WI38 (cell line): Measurements from ENCODE around the gene APBB1IP.

ENCODE experiments used
- H3K4me3 ChIP-seq: 2 replicates; pipeline ENCODE4 v1.5.1; 2011; ENCODE audit warnings: low read depth, mild to moderate bottlenecking, control low read depth, low read length
- TF ChIP-seq, protein P1 (sequence below): IDR thresholded peaks from 2 replicates; pipeline ENCODE4 v1.5.1; 2012; ENCODE audit warnings: low read depth, mild to moderate bottlenecking, control low read depth, low read length

Gene APBB1IP

DNA sequence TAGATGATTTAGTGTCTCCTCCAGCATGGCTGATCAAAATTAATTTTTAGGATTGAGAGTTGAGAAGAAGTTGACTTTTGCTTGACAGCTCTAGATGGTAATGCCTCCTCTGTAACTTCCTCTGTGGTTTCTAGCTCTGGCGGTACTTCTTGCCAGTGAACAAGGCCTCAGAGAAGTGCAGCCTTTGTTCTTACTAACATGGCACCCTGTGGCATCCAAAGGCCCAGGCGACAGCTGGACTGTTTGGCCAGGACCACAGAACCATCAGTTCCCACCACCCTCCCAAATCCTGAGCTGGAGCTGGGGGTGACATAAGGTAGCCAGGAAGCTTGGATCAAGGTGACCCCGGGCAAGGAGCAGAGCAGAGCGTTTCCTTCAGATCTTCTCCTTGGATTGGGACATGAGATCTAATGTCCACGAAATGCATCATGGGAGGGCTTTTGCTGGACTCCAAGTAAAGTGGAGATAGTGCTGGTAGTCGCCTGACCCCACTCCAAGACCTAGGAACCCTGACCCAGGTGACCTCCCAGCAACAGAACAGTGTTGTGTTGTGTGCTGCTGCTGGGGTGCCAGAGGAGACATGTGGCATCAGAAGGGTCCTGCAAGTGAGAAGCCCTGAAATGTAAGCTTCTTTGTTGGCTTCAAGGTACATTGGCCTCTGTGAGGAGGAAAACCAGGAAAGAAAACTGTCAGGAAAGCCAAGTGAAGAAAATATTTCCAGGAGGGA lies 41.8 kb downstream of the APBB1IP start:
- TF ChIP-seq, protein P1, sequence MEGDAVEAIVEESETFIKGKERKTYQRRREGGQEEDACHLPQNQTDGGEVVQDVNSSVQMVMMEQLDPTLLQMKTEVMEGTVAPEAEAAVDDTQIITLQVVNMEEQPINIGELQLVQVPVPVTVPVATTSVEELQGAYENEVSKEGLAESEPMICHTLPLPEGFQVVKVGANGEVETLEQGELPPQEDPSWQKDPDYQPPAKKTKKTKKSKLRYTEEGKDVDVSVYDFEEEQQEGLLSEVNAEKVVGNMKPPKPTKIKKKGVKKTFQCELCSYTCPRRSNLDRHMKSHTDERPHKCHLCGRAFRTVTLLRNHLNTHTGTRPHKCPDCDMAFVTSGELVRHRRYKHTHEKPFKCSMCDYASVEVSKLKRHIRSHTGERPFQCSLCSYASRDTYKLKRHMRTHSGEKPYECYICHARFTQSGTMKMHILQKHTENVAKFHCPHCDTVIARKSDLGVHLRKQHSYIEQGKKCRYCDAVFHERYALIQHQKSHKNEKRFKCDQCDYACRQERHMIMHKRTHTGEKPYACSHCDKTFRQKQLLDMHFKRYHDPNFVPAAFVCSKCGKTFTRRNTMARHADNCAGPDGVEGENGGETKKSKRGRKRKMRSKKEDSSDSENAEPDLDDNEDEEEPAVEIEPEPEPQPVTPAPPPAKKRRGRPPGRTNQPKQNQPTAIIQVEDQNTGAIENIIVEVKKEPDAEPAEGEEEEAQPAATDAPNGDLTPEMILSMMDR = no peak
- H3K4me3 ChIP-seq = no peak overlapping the region

GRCh38 chr10:26481315-26481692 lies 43.2 kb downstream of the APBB1IP start:
- TF ChIP-seq, protein P1 = no peak
- H3K4me3 ChIP-seq = no peak overlapping the region

GRCh38 chr10:26481914-26482550 lies 43.9 kb downstream of the APBB1IP start:
- H3K4me3 ChIP-seq = no peak overlapping the region
- TF ChIP-seq, protein P1 = no peak

DNA sequence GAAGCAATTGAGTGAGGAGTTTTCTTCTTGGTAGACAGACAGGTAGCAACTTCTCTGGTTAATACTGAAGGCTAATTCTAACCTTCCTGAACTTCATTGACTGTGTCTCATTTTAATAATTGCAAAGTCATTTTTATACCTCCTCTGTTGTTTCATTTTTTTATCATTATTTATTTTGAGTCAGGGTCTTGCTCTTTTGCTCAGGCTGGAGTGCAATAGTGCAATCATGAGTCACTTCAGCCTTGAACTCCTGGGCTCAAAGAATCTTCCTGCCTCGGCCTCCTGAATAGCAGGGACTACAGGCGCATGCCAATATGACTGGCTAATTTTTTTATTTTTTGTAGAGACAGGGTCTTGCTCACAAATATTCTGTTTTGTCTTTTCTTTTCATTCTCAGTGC lies 45.4 kb downstream of the APBB1IP start:
- TF ChIP-seq, protein P1 = no peak

GRCh38 chr10:26485150-26485941 lies 47.2 kb downstream of the APBB1IP start:
- TF ChIP-seq, protein P1 = no peak

More for the DNA sequence above, 45.4 kb downstream of the APBB1IP start:
- H3K4me3 ChIP-seq = no peak overlapping the region

GRCh38 chr10:26486304-26486703 lies 48.2 kb downstream of the APBB1IP start:
- TF ChIP-seq, protein P1 = no peak
- no peak overlapping the region for H3K4me3 ChIP-seq

More at GRCh38 chr10:26485150-26485941, 47.2 kb downstream of the APBB1IP start:
- no peak overlapping the region for H3K4me3 ChIP-seq
